ENCODE results near the gene LCE7A.

- TF ChIP-seq MAFK (IDR thresholded peaks at IDR 0.05; ENCODE audit: partially characterized antibody), result no peak
- TF ChIP-seq HOXB5 (CRISPR knock-in tag; IDR thresholded peaks at IDR 0.05), result no peak
- no peak for TF ChIP-seq CTCF (IDR thresholded peaks at IDR 0.05)
Measured at GRCh38 chr1:152811050-152811449, 48.7 kb upstream of the LCE7A start.

Measured in A549 (cell line).